Measurements from ENCODE around the gene RPL37A. TPM values are rescaled to one million over a fixed set of nuclear protein-coding genes. Genes with fewer than 3 reads are reported as not detected.

Gene RPL37A
- total and polyA plus RNA-seq, 9 donors: 3,793 to 12,065 (median 4,669) TPM

GRCh38 chr2:216497382-216498069 is 1.1 kb upstream of the RPL37A start:
- Histone ChIP-seq H3K4me3 (ENCODE audit: low read length) (peak overlapping the region; percentile 96), H3K27me3 (ENCODE audit: control insufficient read depth, insufficient read depth, low read length) (no peaks in the 10 kb centered on the region), H3K27ac (ENCODE audit: low read length) (peak overlapping the region; percentile 84), H3K36me3 (ENCODE audit: control insufficient read depth, insufficient read depth, low read length) (peaks cover 25% of the 10 kb centered on the region), H3K9me3 (replicated peaks; ENCODE audit: control insufficient read depth, low read depth, low read length) (no peaks in the 10 kb centered on the region), H3K4me1 (ENCODE audit: control insufficient read depth, insufficient read depth, low read length) (peaks cover 18% of the 10 kb centered on the region)
- no peak for DNase-seq
- WGBS (ENCODE audit: insufficient coverage): 100% methylated on average over 1 of the region's 6 CpGs

- H3K4me3 ChIP-seq (ENCODE audit: low read length): peak overlapping the region; percentile 96
- WGBS (ENCODE audit: insufficient coverage): 22% methylated on average over 4 of the region's 6 CpGs
- H3K27ac ChIP-seq (ENCODE audit: low read length): peak overlapping the region; percentile 84
- no peaks in the 10 kb centered on the region for H3K9me3 ChIP-seq (replicated peaks; ENCODE audit: control insufficient read depth, low read depth, low read length)
- DNase-seq: no peak
- peaks cover 18% of the 10 kb centered on the region for H3K4me1 ChIP-seq (ENCODE audit: control insufficient read depth, insufficient read depth, low read length)
- H3K27me3 ChIP-seq (ENCODE audit: control insufficient read depth, insufficient read depth, low read length): no peaks in the 10 kb centered on the region
- peaks cover 30% of the 10 kb centered on the region for H3K36me3 ChIP-seq (ENCODE audit: control insufficient read depth, insufficient read depth, low read length)
These were observed 620 bp upstream of the RPL37A start for GRCh38 chr2:216498070-216498378.

GRCh38 chr2:216499641-216500218 is 1.1 kb downstream of the RPL37A start:
- H3K27ac ChIP-seq (ENCODE audit: low read length): peak overlapping the region; percentile 84

GRCh38 chr2:216500572-216500971 is 1.9 kb downstream of the RPL37A start:
- no peak overlapping the region for H3K27ac ChIP-seq (ENCODE audit: low read length)
- peaks cover 18% of the 10 kb centered on the region for H3K4me1 ChIP-seq (ENCODE audit: control insufficient read depth, insufficient read depth, low read length)

More at GRCh38 chr2:216499641-216500218, 1.1 kb downstream of the RPL37A start:
- Histone ChIP-seq H3K4me3 (ENCODE audit: low read length) (peak overlapping the region; percentile 96), H3K27me3 (ENCODE audit: control insufficient read depth, insufficient read depth, low read length) (no peaks in the 10 kb centered on the region), H3K36me3 (ENCODE audit: control insufficient read depth, insufficient read depth, low read length) (peaks cover 45% of the 10 kb centered on the region), H3K4me1 (ENCODE audit: control insufficient read depth, insufficient read depth, low read length) (peaks cover 18% of the 10 kb centered on the region), H3K9me3 (replicated peaks; ENCODE audit: control insufficient read depth, low read depth, low read length) (no peaks in the 10 kb centered on the region)
- DNase-seq: no peak
- WGBS (ENCODE audit: insufficient coverage): 41% methylated on average over 3 of the region's 6 CpGs

GRCh38 chr2:216501854-216502253 is 3.2 kb downstream of the RPL37A start:
- H3K4me3 ChIP-seq (ENCODE audit: low read length): no peak overlapping the region
- DNase-seq: no peak
- H3K36me3 ChIP-seq (ENCODE audit: control insufficient read depth, insufficient read depth, low read length): peaks cover 53% of the 10 kb centered on the region
- 87% methylated on average over 5 of the region's 8 CpGs for WGBS (ENCODE audit: insufficient coverage)
- H3K9me3 ChIP-seq (replicated peaks; ENCODE audit: control insufficient read depth, low read depth, low read length): no peaks in the 10 kb centered on the region
- H3K27ac ChIP-seq (ENCODE audit: low read length): no peak overlapping the region
- peaks cover 18% of the 10 kb centered on the region for H3K4me1 ChIP-seq (ENCODE audit: control insufficient read depth, insufficient read depth, low read length)
- no peaks in the 10 kb centered on the region for H3K27me3 ChIP-seq (ENCODE audit: control insufficient read depth, insufficient read depth, low read length)

More at GRCh38 chr2:216500572-216500971, 1.9 kb downstream of the RPL37A start:
- no CpG with 5 or more reads among the region's 2 CpGs for WGBS (ENCODE audit: insufficient coverage)
- Histone ChIP-seq H3K4me3 (ENCODE audit: low read length) (no peak overlapping the region), H3K9me3 (replicated peaks; ENCODE audit: control insufficient read depth, low read depth, low read length) (no peaks in the 10 kb centered on the region), H3K27me3 (ENCODE audit: control insufficient read depth, insufficient read depth, low read length) (no peaks in the 10 kb centered on the region), H3K36me3 (ENCODE audit: control insufficient read depth, insufficient read depth, low read length) (peaks cover 50% of the 10 kb centered on the region)
- DNase-seq: no peak

- Histone ChIP-seq H3K27ac (ENCODE audit: low read length) (no peak overlapping the region), H3K4me3 (ENCODE audit: low read length) (no peak overlapping the region), H3K36me3 (ENCODE audit: control insufficient read depth, insufficient read depth, low read length) (peaks cover 53% of the 10 kb centered on the region), H3K9me3 (replicated peaks; ENCODE audit: control insufficient read depth, low read depth, low read length) (no peaks in the 10 kb centered on the region), H3K27me3 (ENCODE audit: control insufficient read depth, insufficient read depth, low read length) (no peaks in the 10 kb centered on the region), H3K4me1 (ENCODE audit: control insufficient read depth, insufficient read depth, low read length) (peaks cover 16% of the 10 kb centered on the region)
- 67% methylated on average over 1 of the region's 7 CpGs for WGBS (ENCODE audit: insufficient coverage)
- DNase-seq: no peak
These were observed 3.9 kb downstream of the RPL37A start for GRCh38 chr2:216502381-216503158.

DNA sequence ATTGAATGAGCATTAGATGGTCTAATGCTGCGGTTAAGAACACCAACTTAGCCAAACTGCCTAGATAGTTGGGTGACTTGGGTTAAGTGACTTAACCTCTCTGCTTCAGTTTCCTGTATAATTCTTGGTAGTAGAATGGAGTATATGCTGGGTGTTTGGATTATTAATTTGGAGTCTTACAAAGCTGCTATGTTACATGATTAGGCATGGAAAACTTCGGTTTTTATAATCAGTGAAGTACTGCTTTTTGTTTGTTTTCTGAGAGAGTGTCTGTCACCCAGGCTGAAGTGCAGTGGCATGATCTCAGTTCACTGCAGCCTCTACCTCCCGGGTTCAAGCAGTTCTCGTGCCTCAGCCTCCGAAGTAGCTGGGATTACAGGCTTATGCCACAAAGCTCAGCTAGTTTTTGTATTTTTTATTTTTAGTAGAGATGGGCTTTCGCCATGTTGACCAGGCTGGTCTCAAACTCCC is 4.5 kb downstream of the RPL37A start:
- no peak overlapping the region for H3K4me3 ChIP-seq (ENCODE audit: low read length)
- no peaks in the 10 kb centered on the region for H3K27me3 ChIP-seq (ENCODE audit: control insufficient read depth, insufficient read depth, low read length)
- H3K4me1 ChIP-seq (ENCODE audit: control insufficient read depth, insufficient read depth, low read length): peaks cover 9% of the 10 kb centered on the region
- H3K27ac ChIP-seq (ENCODE audit: low read length): no peak overlapping the region
- H3K36me3 ChIP-seq (ENCODE audit: control insufficient read depth, insufficient read depth, low read length): peaks cover 53% of the 10 kb centered on the region
- H3K9me3 ChIP-seq (replicated peaks; ENCODE audit: control insufficient read depth, low read depth, low read length): no peaks in the 10 kb centered on the region
- WGBS (ENCODE audit: insufficient coverage): 100% methylated on average over 1 of the region's 6 CpGs
- no peak for DNase-seq

DNA sequence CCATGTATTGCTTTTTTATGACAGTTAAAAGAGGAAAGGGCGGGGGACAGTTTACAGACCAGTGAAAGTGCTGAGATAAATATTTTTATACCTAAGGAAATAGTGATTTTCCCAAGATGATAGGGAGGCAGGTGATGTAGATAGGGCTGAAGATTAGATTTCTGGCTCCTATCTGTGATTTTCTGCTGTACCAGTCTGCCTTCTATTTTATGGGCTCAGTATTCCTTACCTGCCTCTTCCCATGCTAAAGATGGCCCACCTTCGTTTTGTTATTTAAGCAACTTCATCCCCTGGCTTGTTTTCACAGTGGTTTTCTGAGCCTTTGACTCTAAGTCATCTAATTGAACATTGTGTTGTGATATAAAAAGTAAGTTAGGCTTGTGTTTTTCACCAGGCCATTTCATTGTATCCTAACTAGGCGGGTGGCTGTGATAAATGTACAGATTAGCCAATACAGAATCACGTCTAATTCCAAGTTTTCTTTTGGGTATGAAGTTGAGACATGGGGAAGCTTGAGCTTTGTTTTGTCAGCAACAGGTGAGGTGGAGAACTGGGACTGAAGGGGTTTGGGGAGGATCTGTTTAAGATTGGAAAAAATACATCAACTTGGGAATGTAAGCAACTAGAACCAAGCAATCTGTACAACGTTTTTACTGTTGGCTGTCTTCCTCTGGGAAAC is 5.2 kb downstream of the RPL37A start:
- 100% methylated on average over 1 of the region's 5 CpGs for WGBS (ENCODE audit: insufficient coverage)
- H3K27ac ChIP-seq (ENCODE audit: low read length): no peak overlapping the region
- no peak overlapping the region for H3K4me3 ChIP-seq (ENCODE audit: low read length)
- no peak for DNase-seq
- peaks cover 7% of the 10 kb centered on the region for H3K4me1 ChIP-seq (ENCODE audit: control insufficient read depth, insufficient read depth, low read length)
- H3K9me3 ChIP-seq (replicated peaks; ENCODE audit: control insufficient read depth, low read depth, low read length): no peaks in the 10 kb centered on the region
- no peaks in the 10 kb centered on the region for H3K27me3 ChIP-seq (ENCODE audit: control insufficient read depth, insufficient read depth, low read length)
- H3K36me3 ChIP-seq (ENCODE audit: control insufficient read depth, insufficient read depth, low read length): peaks cover 53% of the 10 kb centered on the region

- WGBS (ENCODE audit: insufficient coverage): no CpG with 5 or more reads among the region's 1 CpG
- Histone ChIP-seq H3K4me3 (ENCODE audit: low read length) (no peak overlapping the region), H3K4me1 (ENCODE audit: control insufficient read depth, insufficient read depth, low read length) (peaks cover 7% of the 10 kb centered on the region), H3K27me3 (ENCODE audit: control insufficient read depth, insufficient read depth, low read length) (no peaks in the 10 kb centered on the region), H3K27ac (ENCODE audit: low read length) (no peak overlapping the region), H3K36me3 (ENCODE audit: control insufficient read depth, insufficient read depth, low read length) (peaks cover 53% of the 10 kb centered on the region), H3K9me3 (replicated peaks; ENCODE audit: control insufficient read depth, low read depth, low read length) (no peaks in the 10 kb centered on the region)
- DNase-seq: no peak
These were observed 5.7 kb downstream of the RPL37A start for GRCh38 chr2:216504376-216504762.

All from muscle of leg (tissue), 11 donors.